Kidney (tissue), 14 donors: ENCODE results near the gene GSTA5. TPM values are rescaled to one million over a fixed set of nuclear protein-coding genes. Genes with fewer than 3 reads are reported as not detected.
A peak's percentile ranks its signal among the peaks of the same experiment; 100 is the strongest.
"Not testable (repeated sequence)": the region's sequence is repeated elsewhere in the genome, so short reads cannot be mapped to it uniquely, and the experiment has no call there.

Source experiments
- DNase-seq, 5 donors: peaks; one replicate each; pipeline ENCODE4 v3.0.0-alpha.2; 2013 to 2020
- FAIRE-seq: peaks from 2 replicates; lab custom pipeline; 2012; peaks lifted over from hg19 to GRCh38; lab: Jason Lieb, UNC
- H3K27ac ChIP-seq, 2 donors: one replicate each; pipeline ENCODE4 v1.7.0; 2013; ENCODE audit warnings: low read depth in 2 of 2, low read length in 2 of 2, inconsistent platforms in 1 of 2
- H3K27me3 ChIP-seq: one replicate; pipeline ENCODE4 v1.7.1; 2013; ENCODE audit warnings: low read length, inconsistent platforms; ENCODE audit not compliant: control insufficient read depth, insufficient read depth
- H3K36me3 ChIP-seq, 3 donors: one replicate each; pipeline versions ENCODE4 v1.7.0 to v1.7.1; 2013; ENCODE audit warnings: low read length in 3 of 3, control low read depth in 1 of 3, inconsistent platforms in 1 of 3; ENCODE audit not compliant: insufficient read depth in 3 of 3, control insufficient read depth in 2 of 3
- H3K4me1 ChIP-seq, 3 donors: one replicate each; pipeline versions ENCODE4 v1.7.0 to v1.7.1; 2013; ENCODE audit warnings: low read length in 3 of 3, inconsistent platforms in 1 of 3, low read depth in 1 of 3; ENCODE audit not compliant: control insufficient read depth in 2 of 3, insufficient read depth in 2 of 3
- H3K4me3 ChIP-seq, 3 donors: one replicate each; pipeline versions ENCODE4 v1.7.0 to v1.8.1; 2013; ENCODE audit warnings: low read length in 3 of 3, control low read depth in 1 of 3, inconsistent platforms in 1 of 3
- H3K9ac ChIP-seq, 3 donors: one replicate each; pipeline versions ENCODE4 v1.7.0 to v1.7.1; 2013; ENCODE audit warnings: low read length in 3 of 3, control low read depth in 1 of 3, inconsistent platforms in 1 of 3
- H3K9me3 ChIP-seq, 3 donors: one replicate each; pipeline versions ENCODE4 v1.7.0 to v1.7.1; 2013; ENCODE audit warnings: low read length in 3 of 3, control low read depth in 1 of 3, inconsistent platforms in 1 of 3; ENCODE audit not compliant: control insufficient read depth in 2 of 3, insufficient read depth in 1 of 3
- intact Hi-C: fragments of 100-400 bp; cut with DNase I; formaldehyde crosslinking; loops from one replicate; pipeline ENCODE4 v1.11.1; 2022
- polyA plus RNA-seq: library from polyadenylated mRNA; stranded (reverse); fragments of 350-450 nt; fragmentation: Illumina TruSeq; extraction: RNeasy Lipid Tissue Mini Kit (QIAGEN cat#74804); gene quantifications from one replicate; pipeline ENCODE4 v1.2.3, GENCODE V29; 2014; ENCODE audit warnings: low read depth, low replicate concordance; ENCODE audit not compliant: insufficient read depth
- total RNA-seq: library from RNA; stranded (reverse); fragmentation: NEBNext Ultra II Directional; extraction: Animal tissue kit (Norgen Biotek cat#: 25700); gene quantifications from one replicate; pipeline ENCODE4 v1.2.1, GENCODE V29; 2021
- TF ChIP-seq, protein P1 (sequence below): IDR thresholded peaks from 3 replicates; pipeline ENCODE4 v1.5.1; 2012; ENCODE audit warnings: mild to moderate bottlenecking, moderate library complexity, borderline replicate concordance; ENCODE audit not compliant: insufficient read depth; ENCODE audit errors: extremely low read depth
- donor health status: control.
- donor health status: control.
- donor health status: control.
- donor health status: control.
- donor health status: control.
- donor health status: DM: yes; HTN: yes; CAD: no.
- donor health status: Normal renal cell carcinoma (clear cell type).

Gene GSTA5
- total and polyA plus RNA-seq, 2 donors from 2014 or later: not detected

- intact Hi-C loops: no loop called here
- Histone ChIP-seq H3K9ac (no peak overlapping the region), H3K9me3 (no peaks in the 10 kb centered on the region), H3K27me3 (no peaks in the 10 kb centered on the region), H3K36me3 (no peaks in the 10 kb centered on the region), H3K27ac (peak overlapping the region in 1 of 2 donors; percentile 8), H3K4me3 (no peak overlapping the region), H3K4me1 (no peaks in the 10 kb centered on the region)
- FAIRE-seq (no peak), DNase-seq (no peak)
- TF ChIP-seq, protein P1, sequence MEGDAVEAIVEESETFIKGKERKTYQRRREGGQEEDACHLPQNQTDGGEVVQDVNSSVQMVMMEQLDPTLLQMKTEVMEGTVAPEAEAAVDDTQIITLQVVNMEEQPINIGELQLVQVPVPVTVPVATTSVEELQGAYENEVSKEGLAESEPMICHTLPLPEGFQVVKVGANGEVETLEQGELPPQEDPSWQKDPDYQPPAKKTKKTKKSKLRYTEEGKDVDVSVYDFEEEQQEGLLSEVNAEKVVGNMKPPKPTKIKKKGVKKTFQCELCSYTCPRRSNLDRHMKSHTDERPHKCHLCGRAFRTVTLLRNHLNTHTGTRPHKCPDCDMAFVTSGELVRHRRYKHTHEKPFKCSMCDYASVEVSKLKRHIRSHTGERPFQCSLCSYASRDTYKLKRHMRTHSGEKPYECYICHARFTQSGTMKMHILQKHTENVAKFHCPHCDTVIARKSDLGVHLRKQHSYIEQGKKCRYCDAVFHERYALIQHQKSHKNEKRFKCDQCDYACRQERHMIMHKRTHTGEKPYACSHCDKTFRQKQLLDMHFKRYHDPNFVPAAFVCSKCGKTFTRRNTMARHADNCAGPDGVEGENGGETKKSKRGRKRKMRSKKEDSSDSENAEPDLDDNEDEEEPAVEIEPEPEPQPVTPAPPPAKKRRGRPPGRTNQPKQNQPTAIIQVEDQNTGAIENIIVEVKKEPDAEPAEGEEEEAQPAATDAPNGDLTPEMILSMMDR: no peak
Observed at GRCh38 chr6:52786249-52786956, 54.2 kb downstream of the GSTA5 start.

DNA sequence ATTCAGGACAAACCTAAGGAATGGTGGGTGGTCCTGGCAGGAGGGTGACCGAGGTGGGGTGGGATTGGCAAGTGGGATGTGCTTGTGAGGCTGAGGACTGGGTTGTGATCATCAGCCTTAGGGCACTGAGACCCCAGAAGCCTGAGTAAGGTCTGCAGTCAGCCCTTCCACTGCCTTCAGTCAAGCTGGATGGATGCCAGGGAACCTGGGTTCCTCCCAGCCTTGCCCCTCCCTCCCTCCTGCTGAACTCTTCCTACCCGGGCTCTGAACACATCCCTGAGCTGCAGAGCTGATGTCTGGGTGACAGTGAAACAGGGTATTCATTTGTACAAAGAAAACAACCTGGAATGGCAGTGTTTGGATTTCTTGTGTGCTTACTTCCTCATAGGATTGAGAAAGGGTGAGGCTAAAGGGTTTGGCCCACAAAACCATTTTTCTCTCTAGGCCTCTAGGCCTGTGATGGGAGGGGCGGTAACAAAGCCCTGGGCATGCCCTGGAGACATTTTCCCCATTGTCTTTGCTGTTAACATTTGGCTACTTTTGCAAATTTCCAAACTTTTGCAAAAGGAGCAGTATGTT lies 57.8 kb downstream of the GSTA5 start:
- FAIRE-seq, H3K27me3 ChIP-seq, H3K36me3 ChIP-seq, DNase-seq, H3K4me3 ChIP-seq, H3K9me3 ChIP-seq, H3K9ac ChIP-seq, intact Hi-C loops, H3K27ac ChIP-seq, H3K4me1 ChIP-seq: not testable (repeated sequence)

DNA sequence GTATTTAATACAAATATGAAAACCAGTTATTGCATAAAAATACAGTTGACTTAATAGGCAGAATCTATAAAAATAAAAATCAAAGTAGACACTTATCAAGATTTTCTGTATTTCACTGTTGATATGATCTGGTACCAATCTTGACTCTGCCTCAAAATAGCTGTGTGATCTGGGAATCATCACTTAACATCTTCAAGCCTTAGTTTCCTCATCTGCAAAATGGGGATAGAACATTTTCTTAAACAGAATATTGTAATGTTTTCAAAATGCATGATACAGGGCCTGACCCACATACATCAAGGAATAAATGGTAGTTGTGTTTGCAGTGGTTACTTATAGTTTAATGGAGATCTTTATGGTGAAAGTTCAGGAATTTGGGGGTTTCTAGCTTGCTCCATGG lies 58.4 kb downstream of the GSTA5 start:
- H3K27me3 ChIP-seq, FAIRE-seq, H3K27ac ChIP-seq, H3K4me1 ChIP-seq, intact Hi-C loops, DNase-seq, H3K9me3 ChIP-seq, H3K4me3 ChIP-seq, H3K9ac ChIP-seq, H3K36me3 ChIP-seq: not testable (repeated sequence)

Other genes starting within 250 kb of the GSTA5 start
- gene TMEM14A, start 169.7 kb downstream of the GSTA5 start, total RNA-seq: 23.8 TPM
- gene TMEM14A, start 169.7 kb downstream of the GSTA5 start, polyA plus RNA-seq: 48.8 TPM
- gene GSTA2, start 77.3 kb downstream of the GSTA5 start, total RNA-seq: 0.28 TPM
- 133 TPM for gene GSTA2, start 77.3 kb downstream of the GSTA5 start, polyA plus RNA-seq
- 1.3 TPM for gene GSTA1, start 37.0 kb downstream of the GSTA5 start, total RNA-seq
- gene GSTA1, start 37.0 kb downstream of the GSTA5 start, polyA plus RNA-seq: 725 TPM
- gene GSTA3, start 68.9 kb upstream of the GSTA5 start, total RNA-seq: not detected
- not detected for gene GSTA3, start 68.9 kb upstream of the GSTA5 start, polyA plus RNA-seq
- gene GSTA4, start 154.5 kb upstream of the GSTA5 start, total RNA-seq: 17.4 TPM
- gene GSTA4, start 154.5 kb upstream of the GSTA5 start, polyA plus RNA-seq: 47.4 TPM
- 8.6 TPM for gene CILK1, start 221.0 kb upstream of the GSTA5 start, total RNA-seq
- gene CILK1, start 221.0 kb upstream of the GSTA5 start, polyA plus RNA-seq: 2.5 TPM
- 94.7 TPM for gene FBXO9, start 224.6 kb upstream of the GSTA5 start, total RNA-seq
- 45.2 TPM for gene FBXO9, start 224.6 kb upstream of the GSTA5 start, polyA plus RNA-seq